HL-60 (cell line): ENCODE data around the gene FES.

Source experiments
- POLR2AphosphoS5 ChIP-seq: IDR thresholded peaks from 2 replicates; pipeline ENCODE4 v1.6.1; 2012; ENCODE audit warnings: low read depth
- TF ChIP-seq, protein P1 (sequence below): IDR thresholded peaks from one replicate; pipeline ENCODE4 v1.5.1; 2011; ENCODE audit warnings: low read length, control low read depth, inconsistent platforms; ENCODE audit not compliant: insufficient read depth
- TF ChIP-seq, protein P2 (sequence below): IDR thresholded peaks from 2 replicates; pipeline ENCODE4 v1.6.1; 2012; ENCODE audit warnings: low read depth; ENCODE audit not compliant: insufficient replicate concordance

DNA sequence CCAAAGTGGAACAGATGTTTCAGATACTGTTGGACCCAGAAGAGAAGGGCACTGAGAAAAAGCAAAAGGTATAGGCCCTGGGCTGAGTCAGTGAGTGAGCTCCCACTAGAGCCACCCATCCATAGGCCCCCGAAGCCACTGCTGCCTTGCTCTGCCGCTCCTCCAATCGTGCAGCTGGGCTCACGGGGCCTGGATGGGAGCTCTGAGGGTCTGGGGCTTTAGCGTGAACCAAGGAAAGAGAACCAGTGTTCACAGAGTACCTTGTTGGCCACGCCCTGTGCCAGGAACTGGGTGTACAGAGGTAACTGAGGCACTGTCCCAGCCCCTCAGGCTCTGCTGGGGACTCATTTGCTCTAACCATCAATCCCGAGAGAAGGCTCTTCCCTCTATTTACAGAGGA lies 55.5 kb downstream of the FES start:
- TF ChIP-seq, protein P1, sequence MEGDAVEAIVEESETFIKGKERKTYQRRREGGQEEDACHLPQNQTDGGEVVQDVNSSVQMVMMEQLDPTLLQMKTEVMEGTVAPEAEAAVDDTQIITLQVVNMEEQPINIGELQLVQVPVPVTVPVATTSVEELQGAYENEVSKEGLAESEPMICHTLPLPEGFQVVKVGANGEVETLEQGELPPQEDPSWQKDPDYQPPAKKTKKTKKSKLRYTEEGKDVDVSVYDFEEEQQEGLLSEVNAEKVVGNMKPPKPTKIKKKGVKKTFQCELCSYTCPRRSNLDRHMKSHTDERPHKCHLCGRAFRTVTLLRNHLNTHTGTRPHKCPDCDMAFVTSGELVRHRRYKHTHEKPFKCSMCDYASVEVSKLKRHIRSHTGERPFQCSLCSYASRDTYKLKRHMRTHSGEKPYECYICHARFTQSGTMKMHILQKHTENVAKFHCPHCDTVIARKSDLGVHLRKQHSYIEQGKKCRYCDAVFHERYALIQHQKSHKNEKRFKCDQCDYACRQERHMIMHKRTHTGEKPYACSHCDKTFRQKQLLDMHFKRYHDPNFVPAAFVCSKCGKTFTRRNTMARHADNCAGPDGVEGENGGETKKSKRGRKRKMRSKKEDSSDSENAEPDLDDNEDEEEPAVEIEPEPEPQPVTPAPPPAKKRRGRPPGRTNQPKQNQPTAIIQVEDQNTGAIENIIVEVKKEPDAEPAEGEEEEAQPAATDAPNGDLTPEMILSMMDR, result no peak
- no peak for TF ChIP-seq POLR2AphosphoS5
- TF ChIP-seq, protein P2, sequence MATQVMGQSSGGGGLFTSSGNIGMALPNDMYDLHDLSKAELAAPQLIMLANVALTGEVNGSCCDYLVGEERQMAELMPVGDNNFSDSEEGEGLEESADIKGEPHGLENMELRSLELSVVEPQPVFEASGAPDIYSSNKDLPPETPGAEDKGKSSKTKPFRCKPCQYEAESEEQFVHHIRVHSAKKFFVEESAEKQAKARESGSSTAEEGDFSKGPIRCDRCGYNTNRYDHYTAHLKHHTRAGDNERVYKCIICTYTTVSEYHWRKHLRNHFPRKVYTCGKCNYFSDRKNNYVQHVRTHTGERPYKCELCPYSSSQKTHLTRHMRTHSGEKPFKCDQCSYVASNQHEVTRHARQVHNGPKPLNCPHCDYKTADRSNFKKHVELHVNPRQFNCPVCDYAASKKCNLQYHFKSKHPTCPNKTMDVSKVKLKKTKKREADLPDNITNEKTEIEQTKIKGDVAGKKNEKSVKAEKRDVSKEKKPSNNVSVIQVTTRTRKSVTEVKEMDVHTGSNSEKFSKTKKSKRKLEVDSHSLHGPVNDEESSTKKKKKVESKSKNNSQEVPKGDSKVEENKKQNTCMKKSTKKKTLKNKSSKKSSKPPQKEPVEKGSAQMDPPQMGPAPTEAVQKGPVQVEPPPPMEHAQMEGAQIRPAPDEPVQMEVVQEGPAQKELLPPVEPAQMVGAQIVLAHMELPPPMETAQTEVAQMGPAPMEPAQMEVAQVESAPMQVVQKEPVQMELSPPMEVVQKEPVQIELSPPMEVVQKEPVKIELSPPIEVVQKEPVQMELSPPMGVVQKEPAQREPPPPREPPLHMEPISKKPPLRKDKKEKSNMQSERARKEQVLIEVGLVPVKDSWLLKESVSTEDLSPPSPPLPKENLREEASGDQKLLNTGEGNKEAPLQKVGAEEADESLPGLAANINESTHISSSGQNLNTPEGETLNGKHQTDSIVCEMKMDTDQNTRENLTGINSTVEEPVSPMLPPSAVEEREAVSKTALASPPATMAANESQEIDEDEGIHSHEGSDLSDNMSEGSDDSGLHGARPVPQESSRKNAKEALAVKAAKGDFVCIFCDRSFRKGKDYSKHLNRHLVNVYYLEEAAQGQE, result no peak
